Cardiac fibroblast (primary cell): ENCODE results near the gene EPHB3.

Source experiments
- DNase-seq, 2 donors: peaks; one replicate each; pipeline versions ENCODE4 v3.0.0 to v3.0.0-alpha.2; 2010; ENCODE audit warnings: low read depth in 2 of 2
- H3K4me3 ChIP-seq, 2 donors: replicated peaks in 1 of 2; 1 replicate in 1 of 2; 2 replicates in 1 of 2; pipeline ENCODE4 v1.5.1; 2011; ENCODE audit warnings: low read depth in 2 of 2, low read length in 2 of 2, mild to moderate bottlenecking in 2 of 2, moderate library complexity in 1 of 2
- CTCF ChIP-seq: IDR thresholded peaks from one replicate; pipeline ENCODE4 v1.5.1; 2011; ENCODE audit warnings: low read depth, mild to moderate bottlenecking, low read length, inconsistent platforms

The EPHB3 gene

GRCh38 chr3:184579513-184579912, 17.9 kb downstream of the EPHB3 start:
- no peak for DNase-seq
- no peak overlapping the region for H3K4me3 ChIP-seq
- TF ChIP-seq CTCF, result no peak

- TF ChIP-seq CTCF, result no peak
- DNase-seq, result no peak
- no peak overlapping the region for H3K4me3 ChIP-seq
These were observed 18.8 kb downstream of the EPHB3 start for GRCh38 chr3:184580376-184580775.

- no peak for DNase-seq
- TF ChIP-seq CTCF, result no peak
- no peak overlapping the region for H3K4me3 ChIP-seq
These were observed 19.8 kb downstream of the EPHB3 start for GRCh38 chr3:184581331-184581855.

GRCh38 chr3:184582646-184583577, 21.3 kb downstream of the EPHB3 start:
- no peak for TF ChIP-seq CTCF
- peak overlapping the region; percentile 11 to 54 for H3K4me3 ChIP-seq
- peak; percentile 36 to 61 for DNase-seq

- peak overlapping the region; percentile 9 to 54 for H3K4me3 ChIP-seq
- no peak for TF ChIP-seq CTCF
- peak in 1 of 2 donors; percentile 24 for DNase-seq
These were observed 22.2 kb downstream of the EPHB3 start for GRCh38 chr3:184583578-184584451.

- no peak for DNase-seq
- no peak for TF ChIP-seq CTCF
- no peak overlapping the region for H3K4me3 ChIP-seq
These were observed 22.9 kb downstream of the EPHB3 start for GRCh38 chr3:184584464-184584891.
